Activated effector memory CD4-positive, alpha-beta T cell treated with Interleukin-2 at 50 U/mL for 16 hours (primary cell): ENCODE results near the gene PABPC1L.

Experiments used
- DNase-seq: peaks from one replicate; pipeline ENCODE4 v3.0.0-alpha.2; 2020

PABPC1L gene

GRCh38 chr20:44946271-44946852 lies 36.5 kb downstream of the PABPC1L start:
- no peak for DNase-seq

GRCh38 chr20:44948107-44948506 lies 38.2 kb downstream of the PABPC1L start:
- DNase-seq: no peak

GRCh38 chr20:44948513-44948912 lies 38.7 kb downstream of the PABPC1L start:
- DNase-seq: no peak

- DNase-seq: no peak
Observed at GRCh38 chr20:44950368-44950767, 40.5 kb downstream of the PABPC1L start.

- no peak for DNase-seq
Observed at GRCh38 chr20:44952731-44953130, 42.9 kb downstream of the PABPC1L start.

GRCh38 chr20:44954211-44954610 lies 44.4 kb downstream of the PABPC1L start:
- no peak for DNase-seq

- no peak for DNase-seq
Observed at GRCh38 chr20:44955270-44955669, 45.4 kb downstream of the PABPC1L start.

GRCh38 chr20:44956410-44956809 lies 46.5 kb downstream of the PABPC1L start:
- DNase-seq: no peak

- no peak for DNase-seq
Observed at GRCh38 chr20:44958276-44958675, 48.4 kb downstream of the PABPC1L start.

GRCh38 chr20:44959082-44959637 lies 49.3 kb downstream of the PABPC1L start:
- DNase-seq: no peak

- DNase-seq: no peak
Observed at GRCh38 chr20:44959638-44960102, 49.8 kb downstream of the PABPC1L start.

GRCh38 chr20:44960103-44960852 lies 50.4 kb downstream of the PABPC1L start, which contains the start of gene TOMM34:
TOMM34 (minus strand) TSS chr20:44960397; CDS start chr20:44960333, 64 bp downstream.
- peak; percentile 92 for DNase-seq

GRCh38 chr20:44961011-44961869 lies 51.4 kb downstream of the PABPC1L start:
- DNase-seq: no peak

GRCh38 chr20:44961870-44962267 lies 52.0 kb downstream of the PABPC1L start:
- no peak for DNase-seq

- no peak for DNase-seq
Observed at GRCh38 chr20:44962483-44962882, 52.6 kb downstream of the PABPC1L start.

GRCh38 chr20:44963325-44964215 lies 53.7 kb downstream of the PABPC1L start:
- DNase-seq: no peak

GRCh38 chr20:44965651-44966029 lies 55.8 kb downstream of the PABPC1L start:
- DNase-seq: no peak

- peak; percentile 96 for DNase-seq
Observed at GRCh38 chr20:44966030-44966961, 56.4 kb downstream of the PABPC1L start, which contains the start of gene STK4. STK4 (plus strand) TSS chr20:44966512; CDS start chr20:44966569, 57 bp downstream.

GRCh38 chr20:44967207-44967807 lies 57.4 kb downstream of the PABPC1L start:
- DNase-seq: peak; percentile 15

GRCh38 chr20:44969300-44969894 lies 59.5 kb downstream of the PABPC1L start:
- no peak for DNase-seq
